Measurements from ENCODE around the gene CEBPB. TPM values are rescaled to one million over a fixed set of nuclear protein-coding genes. Genes with fewer than 3 reads are reported as not detected.

Gene CEBPB
- total RNA-seq, 1 donor from 2014 or later: 118 TPM

- FAIRE-seq (no peak), DNase-seq (ENCODE audit: low read depth) (no peak)
- no peak for TF ChIP-seq CTCF (IDR thresholded peaks at IDR 0.05; ENCODE audit: insufficient read depth, low read length, severe bottlenecking)
- Histone ChIP-seq H3K27me3 (ENCODE audit: control insufficient read depth, insufficient read depth, low read length) (no peaks in the 10 kb centered on the region), H3K4me3 (ENCODE audit: low read depth, low read length) (peak overlapping the region; percentile 90), H3K36me3 (ENCODE audit: control insufficient read depth, insufficient read depth, low read length) (peaks cover 4% of the 10 kb centered on the region)
Measured at GRCh38 chr20:50191065-50191543, 474 bp downstream of the CEBPB start.

- Histone ChIP-seq H3K27me3 (ENCODE audit: control insufficient read depth, insufficient read depth, low read length) (no peaks in the 10 kb centered on the region), H3K36me3 (ENCODE audit: control insufficient read depth, insufficient read depth, low read length) (peaks cover 4% of the 10 kb centered on the region), H3K4me3 (ENCODE audit: low read depth, low read length) (peak overlapping the region; percentile 90)
- FAIRE-seq (no peak), DNase-seq (ENCODE audit: low read depth) (no peak)
- TF ChIP-seq CTCF (IDR thresholded peaks at IDR 0.05; ENCODE audit: insufficient read depth, low read length, severe bottlenecking): peak; percentile 37
Measured at GRCh38 chr20:50191544-50192363, 1.1 kb downstream of the CEBPB start.

GRCh38 chr20:50192364-50193198 lies 2.0 kb downstream of the CEBPB start:
- Histone ChIP-seq H3K4me3 (ENCODE audit: low read depth, low read length) (peak overlapping the region; percentile 90), H3K27me3 (ENCODE audit: control insufficient read depth, insufficient read depth, low read length) (no peaks in the 10 kb centered on the region), H3K36me3 (ENCODE audit: control insufficient read depth, insufficient read depth, low read length) (peaks cover 4% of the 10 kb centered on the region)
- FAIRE-seq (no peak), DNase-seq (ENCODE audit: low read depth) (peak; percentile 81)
- TF ChIP-seq CTCF (IDR thresholded peaks at IDR 0.05; ENCODE audit: insufficient read depth, low read length, severe bottlenecking): no peak

GRCh38 chr20:50193199-50193835 lies 2.7 kb downstream of the CEBPB start:
- Histone ChIP-seq H3K27me3 (ENCODE audit: control insufficient read depth, insufficient read depth, low read length) (no peaks in the 10 kb centered on the region), H3K4me3 (ENCODE audit: low read depth, low read length) (peak overlapping the region; percentile 90), H3K36me3 (ENCODE audit: control insufficient read depth, insufficient read depth, low read length) (peaks cover 4% of the 10 kb centered on the region)
- FAIRE-seq (no peak), DNase-seq (ENCODE audit: low read depth) (no peak)
- TF ChIP-seq CTCF (IDR thresholded peaks at IDR 0.05; ENCODE audit: insufficient read depth, low read length, severe bottlenecking): no peak

GRCh38 chr20:50193836-50194421 lies 3.3 kb downstream of the CEBPB start:
- TF ChIP-seq CTCF (IDR thresholded peaks at IDR 0.05; ENCODE audit: insufficient read depth, low read length, severe bottlenecking): no peak
- peak overlapping the region; percentile 90 for H3K4me3 ChIP-seq (ENCODE audit: low read depth, low read length)
- no peaks in the 10 kb centered on the region for H3K27me3 ChIP-seq (ENCODE audit: control insufficient read depth, insufficient read depth, low read length)
- DNase-seq (ENCODE audit: low read depth) (no peak), FAIRE-seq (no peak)
- peaks cover 4% of the 10 kb centered on the region for H3K36me3 ChIP-seq (ENCODE audit: control insufficient read depth, insufficient read depth, low read length)
